Hematopoietic multipotent progenitor cell (in vitro differentiated cells): Measurements from ENCODE around the gene CAPN12. TPM values are rescaled to one million over a fixed set of nuclear protein-coding genes. Genes with fewer than 3 reads are reported as not detected.
"Not testable (repeated sequence)": the region's sequence is repeated elsewhere in the genome, so short reads cannot be mapped to it uniquely, and the experiment has no call there.

Experiments
- DNase-seq, 3 donors: peaks; one replicate each; pipeline ENCODE4 v3.0.0-alpha.2; 2011 to 2015; ENCODE audit warnings: low read depth in 2 of 3, low spot score in 2 of 3
- total RNA-seq: library from RNA; depleted of rRNA; stranded (reverse); fragments of >200 nt; gene quantifications from one replicate; pipeline ENCODE4 v1.2.3, GENCODE V29; 2012

CAPN12 gene
- total RNA-seq, 1 donor, result 4.8 TPM

GRCh38 chr19:38770949-38771275 lies 26.6 kb upstream of the CAPN12 start:
- not testable (repeated sequence) for DNase-seq

- not testable (repeated sequence) for DNase-seq
Measured at GRCh38 chr19:38770228-38770948, 26.1 kb upstream of the CAPN12 start.

GRCh38 chr19:38769635-38770211 lies 25.4 kb upstream of the CAPN12 start:
- peak; percentile 74 to 92 (median 91) for DNase-seq

- no peak for DNase-seq
Measured at GRCh38 chr19:38766276-38767047, 22.2 kb upstream of the CAPN12 start.

- DNase-seq, result no peak
Measured at GRCh38 chr19:38765214-38765613, 20.9 kb upstream of the CAPN12 start.

- DNase-seq, result no peak
Measured at GRCh38 chr19:38763795-38764220, 19.5 kb upstream of the CAPN12 start.

- DNase-seq, result not testable (repeated sequence)
Measured at GRCh38 chr19:38761884-38762389, 17.7 kb upstream of the CAPN12 start.

GRCh38 chr19:38760805-38761517 lies 16.7 kb upstream of the CAPN12 start:
- DNase-seq, result not testable (repeated sequence)

GRCh38 chr19:38759590-38760003 lies 15.3 kb upstream of the CAPN12 start:
- DNase-seq, result no peak

- DNase-seq, result not testable (repeated sequence)
Measured at GRCh38 chr19:38754196-38754595, 9.9 kb upstream of the CAPN12 start.

GRCh38 chr19:38753783-38754182 lies 9.5 kb upstream of the CAPN12 start:
- DNase-seq, result not testable (repeated sequence)

- no peak for DNase-seq
Measured at GRCh38 chr19:38745316-38745715, 1.0 kb upstream of the CAPN12 start.

GRCh38 chr19:38744874-38745273 lies 600 bp upstream of the CAPN12 start:
- DNase-seq, result no peak

- no peak for DNase-seq
Measured at GRCh38 chr19:38743394-38744297, 628 bp downstream of the CAPN12 start.

- no peak for DNase-seq
Measured at GRCh38 chr19:38742906-38743305, 1.4 kb downstream of the CAPN12 start.

- DNase-seq, result no peak
Measured at GRCh38 chr19:38742296-38742695, 2.0 kb downstream of the CAPN12 start.

GRCh38 chr19:38741670-38742069 lies 2.6 kb downstream of the CAPN12 start:
- DNase-seq, result no peak

GRCh38 chr19:38740932-38741331 lies 3.3 kb downstream of the CAPN12 start:
- no peak for DNase-seq

- DNase-seq, result no peak
Measured at GRCh38 chr19:38740257-38740592, 4.0 kb downstream of the CAPN12 start.
